PC-3 (cell line): ENCODE data around the gene IDH3G.
"Not testable (repeated sequence)": the region's sequence is repeated elsewhere in the genome, so short reads cannot be mapped to it uniquely, and the experiment has no call there.

Source experiments
- CTCF ChIP-seq: fragments of 300-600 bp; sonication (generic); conservative IDR thresholded peaks from 2 replicates; pipeline ENCODE4 v1.5.1; 2017; ENCODE audit warnings: antibody characterized with exemption, low read depth, mild to moderate bottlenecking, low read length
- EZH2 ChIP-seq: fragments of 300-600 bp; sonication (generic); IDR thresholded peaks from one replicate; pipeline ENCODE4 v1.6.1; 2017; ENCODE audit warnings: antibody characterized with exemption, mild to moderate bottlenecking, low read length; ENCODE audit not compliant: unreplicated experiment

GRCh38 chrX:153745067-153745433 lies 49.1 kb downstream of the IDH3G start:
- not testable (repeated sequence) for TF ChIP-seq EZH2, CTCF
